Putamen (tissue), 1 donor: ENCODE results near the gene EFHD2.
"Not testable (repeated sequence)": the region's sequence is repeated elsewhere in the genome, so short reads cannot be mapped to it uniquely, and the experiment has no call there.

Source experiments
- DNase-seq: peaks from one replicate; pipeline ENCODE4 v3.0.0-alpha.2; 2016; ENCODE audit warnings: low spot score

EFHD2 gene

DNA sequence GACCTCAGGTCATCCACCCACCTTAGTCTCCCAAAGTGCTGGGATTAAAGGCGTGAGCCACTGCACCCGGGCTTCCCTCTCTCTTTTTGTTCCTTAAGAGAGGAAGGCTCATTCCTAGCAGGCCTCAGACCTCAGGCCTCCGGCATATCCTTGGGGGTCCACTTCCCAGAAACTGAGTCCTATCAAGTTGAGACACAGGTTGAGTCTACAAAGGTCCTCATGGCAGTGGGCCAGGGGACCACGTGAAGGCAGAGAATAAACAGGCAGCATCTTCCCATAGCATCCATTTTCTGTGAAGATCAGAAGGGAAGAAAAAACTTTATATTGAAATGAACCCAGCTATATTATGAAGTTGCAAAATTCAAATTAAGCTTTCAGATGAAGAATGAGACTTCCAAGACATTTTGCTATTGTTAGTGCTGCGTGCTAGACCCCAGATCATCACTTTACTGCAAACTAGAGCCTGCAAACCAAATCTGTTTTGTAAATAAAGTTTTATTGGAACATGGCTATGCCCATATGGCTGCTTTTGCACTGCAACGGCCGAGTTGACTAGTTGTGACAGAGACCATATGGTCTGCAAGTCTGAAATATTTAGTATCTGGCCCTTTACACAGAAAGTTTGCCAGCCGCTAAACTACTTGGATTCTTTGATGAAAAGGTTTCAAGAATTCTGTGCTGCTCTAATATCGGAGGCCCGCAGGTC lies 43.3 kb downstream of the EFHD2 start:
- DNase-seq, result no peak

GRCh38 chr1:15453734-15454133 lies 44.0 kb downstream of the EFHD2 start:
- DNase-seq, result no peak

GRCh38 chr1:15454256-15454655 lies 44.6 kb downstream of the EFHD2 start:
- no peak for DNase-seq

DNA sequence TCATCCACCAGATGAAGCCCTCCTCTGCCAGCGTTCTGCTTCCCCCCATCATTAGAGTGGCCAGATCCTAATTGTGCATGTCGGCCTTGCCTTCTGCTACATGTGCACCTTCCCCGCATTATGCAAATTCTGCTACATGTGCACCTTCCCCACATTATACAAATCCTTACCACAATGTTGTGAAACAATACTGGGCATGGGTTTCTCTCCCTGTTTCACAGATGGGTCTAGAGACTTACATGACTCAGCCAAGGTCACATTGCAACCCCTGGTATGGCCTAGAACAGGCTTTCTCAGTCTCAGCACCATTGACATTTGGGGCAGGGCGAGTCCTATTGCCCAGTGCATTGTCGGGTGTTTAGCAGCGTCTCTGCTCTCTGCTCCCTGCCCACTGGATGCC lies 45.8 kb downstream of the EFHD2 start:
- no peak for DNase-seq

- no peak for DNase-seq
Measured at GRCh38 chr1:15456313-15456954, 46.7 kb downstream of the EFHD2 start, which contains the start of gene CELA2A. Gene CELA2A (plus strand): TSS chr1:15456732. CDS start chr1:15456754, 22 bp downstream.

- no peak for DNase-seq
Measured at GRCh38 chr1:15457585-15457984, 47.9 kb downstream of the EFHD2 start.

GRCh38 chr1:15458388-15458787 lies 48.7 kb downstream of the EFHD2 start:
- DNase-seq, result not testable (repeated sequence)

DNA sequence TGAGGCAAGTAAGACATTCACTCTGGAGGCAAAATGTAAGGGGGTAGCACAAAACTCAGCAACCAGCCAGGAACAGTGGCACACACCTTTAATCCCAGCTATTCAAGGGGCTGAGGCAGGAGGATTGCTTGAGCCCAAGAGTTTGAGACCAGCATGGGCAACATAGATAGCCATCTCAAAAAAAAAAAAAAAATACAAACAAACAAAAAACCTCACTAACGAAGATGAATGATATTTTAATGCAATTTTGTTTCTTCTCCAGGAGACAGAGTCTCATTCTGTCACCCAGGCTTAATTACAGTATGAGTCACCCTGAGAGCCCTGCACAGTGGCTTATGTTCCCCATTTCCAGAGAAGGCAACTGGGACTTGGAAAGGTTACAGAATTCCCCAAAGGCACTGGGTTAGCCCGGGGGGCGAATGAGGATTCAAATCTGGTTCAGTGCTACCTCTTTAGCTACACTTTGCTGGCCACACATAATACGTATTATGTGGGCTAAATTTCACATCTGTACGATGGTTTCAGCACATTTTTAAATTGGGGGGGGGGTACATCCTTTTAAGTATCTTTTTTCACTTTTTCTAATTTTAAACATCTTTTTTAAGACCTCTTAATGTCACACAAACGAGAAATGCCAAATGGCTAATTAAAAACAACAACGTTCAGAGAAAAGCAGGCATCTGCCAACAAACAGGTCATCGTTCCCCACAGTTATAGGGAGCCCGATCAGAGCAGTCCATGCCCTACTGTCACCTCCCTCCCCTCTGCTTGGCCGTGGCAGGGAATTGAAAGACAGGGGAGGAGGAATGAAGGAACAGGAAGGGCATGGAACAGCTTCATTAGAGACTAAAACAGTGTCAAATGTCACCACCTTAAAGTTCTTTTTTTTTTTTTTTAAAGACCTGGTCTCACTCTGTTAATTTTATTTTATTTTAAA lies 50.4 kb downstream of the EFHD2 start:
- peak; percentile 7 for DNase-seq

- no peak for DNase-seq
Measured at GRCh38 chr1:15460708-15461095, 51.0 kb downstream of the EFHD2 start.

- not testable (repeated sequence) for DNase-seq
Measured at GRCh38 chr1:15463064-15463800, 53.5 kb downstream of the EFHD2 start.

GRCh38 chr1:15463926-15464322 lies 54.2 kb downstream of the EFHD2 start:
- not testable (repeated sequence) for DNase-seq

- no peak for DNase-seq
Measured at GRCh38 chr1:15465674-15466073, 56.0 kb downstream of the EFHD2 start.

GRCh38 chr1:15466955-15467625 lies 57.4 kb downstream of the EFHD2 start:
- not testable (repeated sequence) for DNase-seq

GRCh38 chr1:15468145-15468544 lies 58.5 kb downstream of the EFHD2 start:
- no peak for DNase-seq

DNA sequence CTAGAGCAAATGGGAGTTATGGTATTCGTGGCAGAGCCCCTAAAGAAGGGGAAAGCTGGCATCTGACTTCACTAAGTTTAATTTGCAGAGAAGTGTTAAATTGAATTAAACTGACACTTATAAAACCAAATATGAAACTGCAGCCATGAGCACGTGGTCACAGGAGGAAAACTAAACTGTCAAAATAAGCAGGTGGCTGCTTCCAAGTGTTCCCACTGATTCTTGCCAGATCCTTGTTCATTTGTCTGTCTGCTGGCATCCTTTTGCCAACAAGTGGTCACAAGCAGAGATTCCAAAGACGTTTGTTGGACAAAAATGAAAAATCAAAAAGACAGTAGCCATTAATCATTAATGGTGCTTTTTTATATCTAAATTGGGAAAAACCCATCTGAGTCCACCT lies 59.7 kb downstream of the EFHD2 start:
- no peak for DNase-seq

DNA sequence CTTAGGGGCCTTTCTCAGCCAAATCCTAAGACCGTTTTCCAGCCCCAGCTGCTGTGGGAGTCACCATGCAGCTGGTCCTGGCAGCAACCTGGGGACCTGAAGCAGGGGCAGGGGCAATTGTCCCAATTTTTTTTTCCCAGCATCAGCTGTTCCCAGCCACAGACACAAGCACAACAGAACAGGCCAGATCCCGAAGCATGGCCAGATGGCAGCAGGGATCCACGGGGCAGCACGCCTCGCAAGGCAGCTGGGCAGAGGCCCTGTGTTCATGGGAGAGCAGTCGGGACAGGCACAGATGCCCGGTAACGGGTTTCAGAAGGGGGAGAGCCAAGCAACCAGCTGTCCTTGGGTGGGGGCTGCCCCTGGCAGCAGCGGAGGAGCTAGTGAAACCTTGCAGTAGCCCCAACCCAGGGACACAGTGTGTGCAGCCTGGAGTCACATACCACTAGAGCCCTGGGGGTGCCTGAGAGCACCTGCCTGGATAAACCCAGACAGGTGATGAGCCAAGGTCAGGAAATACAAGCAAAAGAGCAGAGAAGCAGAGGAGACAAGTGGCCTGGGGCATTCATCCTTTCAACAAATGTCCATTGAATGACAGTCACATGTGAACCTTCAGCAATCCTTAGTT lies 60.2 kb downstream of the EFHD2 start:
- not testable (repeated sequence) for DNase-seq

DNA sequence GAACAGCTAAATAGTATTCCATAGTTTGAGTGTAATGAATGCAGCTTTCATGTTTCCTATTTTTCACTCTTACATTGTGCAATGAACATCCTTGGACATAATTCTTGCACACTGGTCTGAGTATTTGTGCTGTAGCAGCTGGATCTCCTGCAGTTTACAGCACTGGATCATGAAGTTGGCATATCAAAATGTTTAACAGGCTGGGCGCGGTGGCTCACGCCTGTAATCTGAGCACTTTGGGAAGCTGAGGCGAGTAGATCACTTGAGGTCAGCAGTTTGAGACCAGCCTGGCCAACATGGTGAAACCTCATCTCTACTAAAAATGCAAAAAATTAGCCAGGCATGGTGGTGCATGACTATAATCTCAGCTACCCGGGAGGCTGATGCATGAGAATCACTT lies 61.4 kb downstream of the EFHD2 start:
- DNase-seq, result not testable (repeated sequence)

GRCh38 chr1:15471723-15472122 lies 62.0 kb downstream of the EFHD2 start:
- not testable (repeated sequence) for DNase-seq

DNA sequence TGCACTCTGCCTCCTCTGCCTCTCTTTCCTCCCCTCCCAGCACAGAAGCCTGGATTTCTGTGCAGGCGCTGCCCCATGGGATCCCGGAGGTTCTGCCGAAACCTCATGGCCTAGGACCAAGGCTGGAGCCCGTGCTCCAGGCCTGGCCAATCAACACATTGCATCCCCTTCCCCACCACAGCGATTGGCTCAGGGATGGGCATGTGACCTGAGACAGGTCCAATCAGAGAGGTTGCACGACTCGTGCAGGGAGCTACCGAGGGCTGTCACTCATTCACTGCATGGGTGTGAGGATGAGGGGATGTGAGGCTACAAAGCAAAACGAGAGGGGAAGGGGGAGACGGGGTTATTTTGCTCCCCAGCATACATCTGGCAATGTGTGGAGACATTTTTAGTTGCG lies 62.9 kb downstream of the EFHD2 start:
- no peak for DNase-seq

DNA sequence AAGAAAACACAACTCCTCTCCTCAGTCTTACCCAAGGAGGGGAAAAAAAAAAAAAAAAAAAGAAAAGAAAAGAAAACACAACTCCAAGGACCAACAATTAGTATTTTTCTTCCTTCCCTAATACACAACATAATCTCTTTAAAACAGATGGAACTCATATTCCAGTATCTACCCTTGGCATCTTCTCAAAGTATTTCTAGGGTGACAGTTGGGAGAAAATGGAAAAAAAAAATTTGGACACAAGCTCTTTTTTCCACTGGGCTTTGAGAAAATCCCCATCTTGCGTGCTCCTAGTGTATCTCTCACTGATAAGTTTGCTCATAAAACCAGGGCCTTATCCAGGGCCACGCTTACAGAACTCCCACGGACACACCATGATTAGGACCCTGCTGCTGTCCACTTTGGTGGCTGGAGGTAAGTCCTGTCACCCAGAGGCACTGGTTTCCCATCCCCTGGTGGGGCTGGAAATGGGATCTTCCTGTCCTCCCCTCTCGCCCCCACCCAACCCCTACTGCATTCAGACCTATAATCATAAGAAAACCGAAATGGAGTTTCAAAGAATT lies 66.1 kb downstream of the EFHD2 start, which contains the start of gene CELA2B:
Gene CELA2B (plus strand): TSS at position 353 of the 563 bp plus-strand sequence. CDS start 22 bp downstream, at position 375.
- DNase-seq, result no peak
